Right lobe of liver (tissue), 4 donors: ENCODE results near the gene EIF5B.
"Not testable (repeated sequence)": the region's sequence is repeated elsewhere in the genome, so short reads cannot be mapped to it uniquely, and the experiment has no call there.

Source experiments
- POLR2A ChIP-seq: fragments of 450-650 bp; IDR thresholded peaks from one replicate; pipeline ENCODE4 v1.6.1; 2017; ENCODE audit warnings: antibody characterized with exemption, mild to moderate bottlenecking
- TF ChIP-seq, protein P1 (sequence below), 4 donors: fragments of 200-600 bp in 3 of 4; fragments of 450-650 bp in 1 of 4; IDR thresholded peaks; one replicate each; pipeline versions ENCODE4 v1.5.1 to v1.8.0; 2016 to 2022; ENCODE audit warnings: antibody characterized with exemption in 4 of 4, mild to moderate bottlenecking in 2 of 4
- donor health status: DM: no; HTN: no; CAD: no.
- donor health status: DM: no; HTN: no; CAD: no.
- donor health status: DM: no; HTN: yes; CAD: no.

DNA sequence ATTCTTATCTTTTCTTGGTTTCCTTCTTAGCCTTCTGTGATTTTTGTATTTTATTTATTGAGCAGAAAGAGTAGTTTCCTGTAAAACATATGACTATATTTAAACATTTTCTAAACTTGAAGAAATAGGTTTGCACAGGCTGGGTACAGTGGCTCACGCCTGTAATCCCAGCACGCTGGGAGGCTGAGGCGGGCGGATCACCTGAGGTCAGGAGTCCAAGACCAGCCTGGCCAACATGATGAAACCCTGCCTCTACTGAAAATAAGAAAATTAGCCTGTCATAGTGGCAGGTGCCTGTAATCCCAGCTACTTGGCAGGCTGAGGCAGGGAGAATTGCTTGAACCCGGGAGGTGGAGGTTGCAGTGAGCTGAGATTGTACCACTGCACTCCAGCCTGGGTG lies 31.7 kb downstream of the EIF5B start:
- TF ChIP-seq, protein P1, sequence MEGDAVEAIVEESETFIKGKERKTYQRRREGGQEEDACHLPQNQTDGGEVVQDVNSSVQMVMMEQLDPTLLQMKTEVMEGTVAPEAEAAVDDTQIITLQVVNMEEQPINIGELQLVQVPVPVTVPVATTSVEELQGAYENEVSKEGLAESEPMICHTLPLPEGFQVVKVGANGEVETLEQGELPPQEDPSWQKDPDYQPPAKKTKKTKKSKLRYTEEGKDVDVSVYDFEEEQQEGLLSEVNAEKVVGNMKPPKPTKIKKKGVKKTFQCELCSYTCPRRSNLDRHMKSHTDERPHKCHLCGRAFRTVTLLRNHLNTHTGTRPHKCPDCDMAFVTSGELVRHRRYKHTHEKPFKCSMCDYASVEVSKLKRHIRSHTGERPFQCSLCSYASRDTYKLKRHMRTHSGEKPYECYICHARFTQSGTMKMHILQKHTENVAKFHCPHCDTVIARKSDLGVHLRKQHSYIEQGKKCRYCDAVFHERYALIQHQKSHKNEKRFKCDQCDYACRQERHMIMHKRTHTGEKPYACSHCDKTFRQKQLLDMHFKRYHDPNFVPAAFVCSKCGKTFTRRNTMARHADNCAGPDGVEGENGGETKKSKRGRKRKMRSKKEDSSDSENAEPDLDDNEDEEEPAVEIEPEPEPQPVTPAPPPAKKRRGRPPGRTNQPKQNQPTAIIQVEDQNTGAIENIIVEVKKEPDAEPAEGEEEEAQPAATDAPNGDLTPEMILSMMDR (IDR thresholded peaks at IDR 0.05), result not testable (repeated sequence)
- TF ChIP-seq POLR2A, result not testable (repeated sequence)
